MM.1S (cell line): ENCODE results near the gene CYP1A1.

Experiments
- DNase-seq: peaks from one replicate; pipeline ENCODE4 v3.0.0-alpha.2; 2015
- H2AFZ ChIP-seq: fragments of 300-600 bp; sonication (generic); 2 replicates; pipeline ENCODE4 v1.6.0; 2016; ENCODE audit warnings: antibody characterized with exemption, low read length
- H3F3A ChIP-seq: fragments of 300-600 bp; sonication (generic); 2 replicates; pipeline ENCODE4 v1.6.1; 2016; ENCODE audit warnings: mild to moderate bottlenecking, antibody characterized with exemption, low read length, moderate library complexity, mixed read lengths; ENCODE audit not compliant: insufficient read depth
- H3K27ac ChIP-seq: fragments of 300-600 bp; sonication (generic); 2 replicates; pipeline ENCODE4 v1.5.1; 2016; ENCODE audit warnings: mild to moderate bottlenecking, low read length
- H3K27me3 ChIP-seq: fragments of 300-600 bp; sonication (generic); replicated peaks from 2 replicates; pipeline ENCODE4 v1.6.0; 2016; ENCODE audit warnings: low read length; ENCODE audit not compliant: insufficient read depth
- H3K36me3 ChIP-seq: fragments of 300-600 bp; sonication (generic); replicated peaks from 2 replicates; pipeline ENCODE4 v1.6.1; 2016; ENCODE audit warnings: mild to moderate bottlenecking, low read length, mixed read lengths; ENCODE audit not compliant: insufficient read depth
- H3K4me1 ChIP-seq: fragments of 300-600 bp; sonication (generic); 2 replicates; pipeline ENCODE4 v1.6.1; 2016; ENCODE audit warnings: low read length, mixed read lengths
- H3K4me2 ChIP-seq: fragments of 300-600 bp; sonication (generic); 2 replicates; pipeline ENCODE4 v1.6.0; 2016; ENCODE audit warnings: low read depth, low read length
- H3K4me3 ChIP-seq: fragments of 300-600 bp; sonication (generic); 2 replicates; pipeline ENCODE4 v1.5.1; 2016; ENCODE audit warnings: low read length, mixed read lengths
- H3K79me2 ChIP-seq: fragments of 300-600 bp; sonication (generic); 2 replicates; pipeline ENCODE4 v1.6.1; 2016; ENCODE audit warnings: mixed run types, low read length, mixed read lengths
- H3K9ac ChIP-seq: fragments of 300-600 bp; sonication (generic); 2 replicates; pipeline ENCODE4 v1.6.1; 2016; ENCODE audit warnings: low read length, mixed read lengths
- H3K9me2 ChIP-seq: fragments of 300-600 bp; sonication (generic); replicated peaks from 2 replicates; pipeline ENCODE4 v1.6.1; 2016; ENCODE audit warnings: mild to moderate bottlenecking, low read length, mixed read lengths; ENCODE audit not compliant: insufficient read depth
- H3K9me3 ChIP-seq: fragments of 300-600 bp; sonication (generic); replicated peaks from 2 replicates; pipeline ENCODE4 v1.6.1; 2016; ENCODE audit warnings: mild to moderate bottlenecking, low read length, mixed read lengths; ENCODE audit not compliant: insufficient read depth
- H4K20me1 ChIP-seq: fragments of 300-600 bp; sonication (generic); 2 replicates; pipeline ENCODE4 v1.6.1; 2016; ENCODE audit warnings: mild to moderate bottlenecking, low read length, moderate library complexity, mixed read lengths; ENCODE audit not compliant: insufficient read depth
- CTCF ChIP-seq: fragments of 300-600 bp; sonication (generic); IDR thresholded peaks from 2 replicates; pipeline ENCODE4 v1.5.1; 2016; ENCODE audit warnings: antibody characterized with exemption, low read length, mixed read lengths
- EZH2 ChIP-seq: fragments of 300-600 bp; sonication (generic); optimal IDR thresholded peaks from 2 replicates; pipeline ENCODE3; 2017; ENCODE audit warnings: low read depth, mild to moderate bottlenecking, antibody characterized with exemption, low read length, mixed read lengths
- EZH2phosphoT487 ChIP-seq: fragments of 300-600 bp; sonication (generic); IDR thresholded peaks from 2 replicates; pipeline ENCODE4 v1.6.1; 2018; ENCODE audit warnings: antibody characterized with exemption, low read length

The CYP1A1 gene

DNA sequence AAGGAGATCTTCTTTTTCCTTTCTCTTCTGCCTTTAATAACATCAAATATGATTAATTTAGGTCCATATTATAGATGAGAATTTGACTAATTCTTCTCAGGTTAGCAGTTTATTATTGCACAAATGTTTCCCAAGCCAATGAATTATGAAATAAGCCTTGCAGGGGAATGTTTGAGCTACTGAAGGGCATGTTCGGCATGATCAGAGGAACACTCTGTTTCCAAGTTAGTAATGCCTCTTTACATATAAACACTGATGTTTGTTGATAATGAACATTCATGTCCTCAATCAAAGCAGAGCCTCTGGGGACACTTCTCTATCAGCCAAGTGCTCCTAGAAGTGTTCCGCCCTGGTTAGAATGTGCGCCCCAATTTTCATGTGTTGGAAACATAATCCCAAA, 10.0 kb upstream of the CYP1A1 start:
- Histone ChIP-seq H3K9me3 (no peaks in the 10 kb centered on the region), H4K20me1 (no peaks in the 10 kb centered on the region), H3K27ac (no peak overlapping the region), H3K79me2 (no peaks in the 10 kb centered on the region), H3K27me3 (peaks cover 50% of the 10 kb centered on the region), H3K9me2 (no peaks in the 10 kb centered on the region), H3K4me3 (no peak overlapping the region), H3K9ac (no peak overlapping the region), H2AFZ (no peak overlapping the region), H3F3A (no peaks in the 10 kb centered on the region), H3K4me2 (no peak overlapping the region), H3K36me3 (no peaks in the 10 kb centered on the region), H3K4me1 (no peaks in the 10 kb centered on the region)
- no peak for TF ChIP-seq EZH2phosphoT487
- no peak for TF ChIP-seq EZH2
- no peak for TF ChIP-seq CTCF
- DNase-seq = no peak

DNA sequence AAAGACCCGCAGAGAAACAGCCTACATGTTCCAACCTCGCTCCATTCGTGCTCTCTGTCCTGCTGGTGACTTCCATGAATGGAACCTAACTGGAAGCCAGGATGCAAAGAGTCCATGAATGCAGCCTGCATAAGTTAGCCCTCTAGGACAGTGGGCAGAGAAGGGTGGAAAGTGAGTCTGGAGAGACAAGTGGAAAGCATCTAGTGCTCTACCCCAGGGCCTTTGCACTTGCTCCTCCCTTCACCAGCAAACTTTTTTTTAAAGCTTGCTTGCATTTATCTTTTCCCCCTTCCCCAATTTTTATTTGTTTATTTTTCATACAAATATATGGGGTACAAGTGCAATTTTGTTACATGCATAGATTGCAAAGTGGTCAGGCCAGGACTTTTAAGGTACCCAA, 7.9 kb upstream of the CYP1A1 start:
- TF ChIP-seq EZH2phosphoT487 = no peak
- no peak for TF ChIP-seq CTCF
- TF ChIP-seq EZH2 = no peak
- Histone ChIP-seq H3K4me3 (no peak overlapping the region), H3K9me3 (no peaks in the 10 kb centered on the region), H3K27ac (no peak overlapping the region), H4K20me1 (no peaks in the 10 kb centered on the region), H3K27me3 (peaks cover 54% of the 10 kb centered on the region), H3K36me3 (no peaks in the 10 kb centered on the region), H3K9me2 (no peaks in the 10 kb centered on the region), H3K4me1 (no peaks in the 10 kb centered on the region), H3K9ac (no peak overlapping the region), H3K79me2 (no peaks in the 10 kb centered on the region), H3F3A (no peaks in the 10 kb centered on the region), H3K4me2 (no peak overlapping the region), H2AFZ (no peak overlapping the region)
- no peak for DNase-seq

DNA sequence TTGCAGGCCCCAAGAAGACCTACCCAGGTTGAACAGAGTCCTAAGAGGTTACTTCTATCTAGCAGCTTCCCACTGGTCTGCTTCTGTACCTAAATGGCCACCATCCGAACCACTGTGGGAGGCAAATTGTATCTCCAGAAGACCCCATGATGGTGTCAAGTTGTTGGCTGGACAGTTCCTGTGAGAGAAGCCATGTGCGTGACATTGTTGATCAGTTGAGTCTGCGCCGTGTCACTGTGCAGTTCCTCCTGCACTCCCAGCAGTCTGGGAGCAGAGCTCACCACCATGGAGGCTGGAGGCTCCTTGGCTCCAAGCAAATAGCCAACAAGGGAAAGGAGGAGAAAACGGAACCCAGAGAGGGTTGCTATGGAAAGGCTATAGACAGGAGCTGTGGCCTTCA, 7.5 kb upstream of the CYP1A1 start:
- no peaks in the 10 kb centered on the region for H3K9me3 ChIP-seq
- no peak overlapping the region for H3K4me2 ChIP-seq
- H3K9me2 ChIP-seq = no peaks in the 10 kb centered on the region
- H3F3A ChIP-seq = no peaks in the 10 kb centered on the region
- no peaks in the 10 kb centered on the region for H3K79me2 ChIP-seq
- no peaks in the 10 kb centered on the region for H4K20me1 ChIP-seq
- H2AFZ ChIP-seq = no peak overlapping the region
- no peaks in the 10 kb centered on the region for H3K36me3 ChIP-seq
- H3K27ac ChIP-seq = no peak overlapping the region
- TF ChIP-seq CTCF (no peak), EZH2phosphoT487 (no peak), EZH2 (no peak)
- no peak for DNase-seq
- no peak overlapping the region for H3K9ac ChIP-seq
- H3K4me3 ChIP-seq = no peak overlapping the region
- peaks cover 54% of the 10 kb centered on the region for H3K27me3 ChIP-seq
- no peaks in the 10 kb centered on the region for H3K4me1 ChIP-seq
